ENCODE data around the gene MON1B. TPM values are rescaled to one million over a fixed set of nuclear protein-coding genes. Genes with fewer than 3 reads are reported as not detected.

Gene MON1B
- total RNA-seq, 1 experiment from 2014 or later: 49.1 TPM

- DNase-seq (ENCODE audit: low spot score) (no peak), ATAC-seq (no peak)
- CTCF ChIA-PET: no interaction called here
- H3K4me1 Mint-ChIP-seq: no peaks in the 10 kb centered on the region
- no peak overlapping the region for H3K27ac Mint-ChIP-seq
- peaks cover 43% of the 10 kb centered on the region for H3K36me3 Mint-ChIP-seq
- H3K4me3 Mint-ChIP-seq: no peak overlapping the region
- H3K9me3 Mint-ChIP-seq: peaks cover 89% of the 10 kb centered on the region
- H3K27me3 Mint-ChIP-seq (ENCODE audit: low read depth): peaks cover 7% of the 10 kb centered on the region; the same call in 1 of the 2 replicates
- POLR2A ChIA-PET: no interaction called here
- no peak for TF ChIP-seq ZNF532 (CRISPR knock-in tag; IDR thresholded peaks at IDR 0.05; ENCODE audit: borderline replicate concordance)
- TF ChIP-seq PREB (CRISPR knock-in tag; IDR thresholded peaks at IDR 0.05; ENCODE audit: borderline replicate concordance): no peak
- TF ChIP-seq MAX (CRISPR knock-in tag; IDR thresholded peaks at IDR 0.05): no peak
- no peak for TF ChIP-seq ATF6 (CRISPR knock-in tag; IDR thresholded peaks at IDR 0.05)
- no peak for TF ChIP-seq ZBTB43 (CRISPR knock-in tag; IDR thresholded peaks at IDR 0.05)
- TF ChIP-seq HMGA2 (CRISPR knock-in tag; IDR thresholded peaks at IDR 0.05): no peak
- TF ChIP-seq ZNF425 (CRISPR knock-in tag; conservative IDR thresholded peaks at IDR 0.05): no peak
- TF ChIP-seq ESRRA (CRISPR knock-in tag; IDR thresholded peaks at IDR 0.05; ENCODE audit: borderline replicate concordance): no peak
- TF ChIP-seq ERG (CRISPR knock-in tag; IDR thresholded peaks at IDR 0.05): no peak
- TF ChIP-seq RORB (CRISPR knock-in tag; IDR thresholded peaks at IDR 0.05): no peak
- no peak for TF ChIP-seq E2F5 (CRISPR knock-in tag; IDR thresholded peaks at IDR 0.05)
- TF ChIP-seq ZNF423 (CRISPR knock-in tag; IDR thresholded peaks at IDR 0.05): no peak
- no peak for TF ChIP-seq SMAD4 (CRISPR knock-in tag; IDR thresholded peaks at IDR 0.05)
- no peak for TF ChIP-seq ZBTB21 (CRISPR knock-in tag; IDR thresholded peaks at IDR 0.05; ENCODE audit: borderline replicate concordance)
- TF ChIP-seq ZNF281 (CRISPR knock-in tag; IDR thresholded peaks at IDR 0.05): no peak
- TF ChIP-seq AFF4 (CRISPR knock-in tag; IDR thresholded peaks at IDR 0.05; ENCODE audit: borderline replicate concordance): no peak
- TF ChIP-seq TEAD4 (CRISPR knock-in tag; IDR thresholded peaks at IDR 0.05): no peak
Observed at GRCh38 chr16:77148121-77148520, 42.9 kb upstream of the MON1B start.

All from WTC11 (cell line).